Activated T-cell treated with anti-CD3 and anti-CD28 coated beads, Interleukin-2, amount 50 U/mL, for 24 hours (primary cell): ENCODE results near the gene GGTLC1.

ENCODE experiments used
- DNase-seq: peaks from one replicate; pipeline ENCODE4 v3.0.0-alpha.2; 2020
- H3K27ac Mint-ChIP-seq: 2 replicates; pipeline ENCODE4 v1.8.0; 2020; ENCODE audit warnings: mild to moderate bottlenecking, mixed read lengths
- H3K27me3 Mint-ChIP-seq: 2 replicates; pipeline ENCODE4 v1.8.0; 2020; ENCODE audit warnings: mixed read lengths
- H3K36me3 Mint-ChIP-seq: 2 replicates; pipeline ENCODE4 v1.8.0; 2020; ENCODE audit warnings: low read depth, mixed read lengths
- H3K4me1 Mint-ChIP-seq: 2 replicates; pipeline ENCODE4 v1.8.0; 2020; ENCODE audit warnings: low read depth, mixed read lengths
- H3K4me3 Mint-ChIP-seq: 2 replicates; pipeline ENCODE4 v1.8.0; 2020; ENCODE audit warnings: mild to moderate bottlenecking, moderate library complexity, mixed read lengths
- H3K9me3 Mint-ChIP-seq: 2 replicates; pipeline ENCODE4 v1.8.0; 2020; ENCODE audit warnings: mixed read lengths

Gene GGTLC1

DNA sequence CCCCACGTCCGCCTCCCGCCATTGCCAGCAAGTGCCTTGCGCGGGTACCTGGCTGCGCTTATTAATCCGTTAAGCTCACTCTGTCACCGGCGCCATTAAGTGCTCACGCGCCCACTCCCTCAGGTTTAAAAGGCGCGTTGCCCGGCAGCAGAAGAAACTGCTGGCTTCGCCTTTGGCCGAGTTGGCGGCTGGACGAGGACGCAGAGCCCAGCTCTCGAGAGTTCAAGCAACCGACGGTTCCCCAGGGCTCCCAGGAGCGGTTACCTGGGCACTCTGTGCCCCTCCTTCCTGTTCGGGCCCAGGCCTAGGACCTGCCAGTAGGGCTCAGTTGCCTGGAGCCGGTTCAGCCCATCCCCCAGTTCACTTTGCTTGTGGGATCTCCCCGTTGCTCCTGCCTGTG lies at the start of gene GGTLC1:
GGTLC1 (minus strand) TSS at position 219 of the 400 bp plus-strand sequence. CDS start 2,168 bp downstream, outside the sequence.
- DNase-seq, result no peak
- H3K4me3 Mint-ChIP-seq, result no peak within 1 kb of the TSS
- no peaks in the 10 kb centered on the region for H3K9me3 Mint-ChIP-seq
- H3K27ac Mint-ChIP-seq, result no peak within 1 kb of the TSS
- H3K36me3 Mint-ChIP-seq, result no peaks in the 10 kb centered on the region
- H3K4me1 Mint-ChIP-seq, result no peaks in the 10 kb centered on the region
- H3K27me3 Mint-ChIP-seq, result no peaks in the 10 kb centered on the region

DNA sequence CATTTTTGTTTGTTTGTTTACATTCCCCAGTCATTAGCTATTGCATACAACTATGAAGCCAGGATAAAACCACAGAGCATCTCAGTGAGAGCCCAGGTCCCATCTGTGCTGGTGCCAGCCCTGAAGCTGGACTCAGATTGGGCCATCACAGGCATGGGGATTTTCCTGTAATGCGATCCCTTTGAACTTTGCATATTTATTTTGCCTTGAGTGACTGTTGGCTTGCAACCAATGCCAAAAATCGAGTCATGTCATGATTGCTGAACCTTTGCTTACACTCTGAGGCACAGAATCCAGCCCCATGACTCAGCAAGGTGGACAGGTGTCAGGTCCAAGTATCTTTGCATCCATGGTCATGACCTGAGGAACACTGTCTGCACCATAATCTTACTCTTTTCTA lies 46.2 kb upstream of the GGTLC1 start:
- Mint-ChIP-seq H3K27me3 (no peaks in the 10 kb centered on the region), H3K4me3 (no peak overlapping the region), H3K9me3 (no peaks in the 10 kb centered on the region), H3K36me3 (no peaks in the 10 kb centered on the region), H3K27ac (no peak overlapping the region), H3K4me1 (peaks cover 24% of the 10 kb centered on the region)
- no peak for DNase-seq

DNA sequence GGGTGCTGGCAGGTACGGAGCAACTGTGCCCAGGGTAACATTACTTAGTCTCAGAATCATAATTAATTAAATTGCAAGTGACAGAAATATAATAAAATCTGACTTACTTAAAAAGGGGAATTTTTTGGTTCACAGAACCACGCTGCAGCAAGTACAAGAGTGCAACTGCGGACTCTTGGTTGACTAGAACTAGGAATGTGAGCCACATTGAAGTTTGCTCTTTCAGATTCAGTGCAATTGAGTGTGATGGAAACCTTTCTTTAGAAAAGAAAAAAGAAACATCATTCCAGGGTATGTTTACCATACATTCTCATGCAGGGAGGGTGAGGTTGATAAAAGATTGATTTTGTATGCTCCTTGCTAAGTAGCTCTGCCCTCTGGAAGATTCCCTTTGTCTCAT lies 45.0 kb upstream of the GGTLC1 start:
- Mint-ChIP-seq H3K4me3 (no peak overlapping the region), H3K27ac (peak overlapping the region; percentile 58), H3K27me3 (no peaks in the 10 kb centered on the region), H3K36me3 (no peaks in the 10 kb centered on the region), H3K4me1 (peaks cover 27% of the 10 kb centered on the region), H3K9me3 (peaks cover 2% of the 10 kb centered on the region)
- DNase-seq, result no peak

DNA sequence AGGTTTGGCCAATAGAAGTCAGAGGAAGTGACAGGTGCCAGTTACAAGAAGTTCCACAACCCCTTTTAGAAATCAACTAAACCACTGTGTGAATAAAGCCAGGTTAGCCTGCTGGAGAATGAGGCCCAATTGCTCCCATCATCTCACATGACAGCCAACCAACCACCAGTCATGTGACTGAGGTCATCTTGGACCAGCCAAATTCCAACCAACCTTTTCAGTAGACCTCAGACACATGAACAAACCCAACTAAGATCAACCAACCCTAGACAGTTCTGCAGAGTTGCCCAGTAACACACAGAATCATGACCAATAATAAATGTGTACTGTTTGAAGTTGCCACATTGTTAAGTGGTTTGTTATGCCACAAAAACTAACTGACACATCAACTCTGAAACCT lies 44.6 kb upstream of the GGTLC1 start:
- DNase-seq, result no peak
- H3K27ac Mint-ChIP-seq, result peak overlapping the region; percentile 58
- H3K4me3 Mint-ChIP-seq, result no peak overlapping the region
- no peaks in the 10 kb centered on the region for H3K27me3 Mint-ChIP-seq
- peaks cover 2% of the 10 kb centered on the region for H3K9me3 Mint-ChIP-seq
- H3K4me1 Mint-ChIP-seq, result peaks cover 28% of the 10 kb centered on the region
- H3K36me3 Mint-ChIP-seq, result no peaks in the 10 kb centered on the region

DNA sequence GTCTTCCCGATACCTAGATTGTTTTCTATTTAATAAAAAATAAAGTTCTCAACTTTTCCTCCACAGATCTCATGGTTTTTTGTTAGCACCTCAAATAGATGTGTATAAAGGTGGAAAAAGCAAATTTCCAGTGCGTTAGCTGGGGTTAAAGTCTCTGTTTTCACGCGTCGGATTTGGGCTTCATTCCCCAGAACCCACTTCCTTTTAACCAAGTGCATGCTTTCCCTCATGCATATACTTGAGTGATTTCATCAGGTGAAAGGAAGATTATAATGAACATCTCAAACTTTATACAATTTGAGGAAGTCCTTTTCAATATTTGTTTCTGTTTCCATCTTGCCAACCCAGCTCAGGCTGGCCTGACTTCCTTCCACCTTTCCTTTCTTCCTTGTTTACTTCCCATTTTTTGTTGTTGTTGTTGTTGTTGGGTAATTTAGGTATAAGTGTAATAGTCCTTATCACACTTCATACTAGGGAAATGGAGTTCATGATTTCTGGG lies 43.9 kb upstream of the GGTLC1 start:
- peaks cover 2% of the 10 kb centered on the region for H3K36me3 Mint-ChIP-seq
- no peak for DNase-seq
- H3K4me1 Mint-ChIP-seq, result peaks cover 35% of the 10 kb centered on the region
- no peaks in the 10 kb centered on the region for H3K27me3 Mint-ChIP-seq
- H3K9me3 Mint-ChIP-seq, result peaks cover 2% of the 10 kb centered on the region
- no peak overlapping the region for H3K4me3 Mint-ChIP-seq
- peak overlapping the region; percentile 58 for H3K27ac Mint-ChIP-seq

DNA sequence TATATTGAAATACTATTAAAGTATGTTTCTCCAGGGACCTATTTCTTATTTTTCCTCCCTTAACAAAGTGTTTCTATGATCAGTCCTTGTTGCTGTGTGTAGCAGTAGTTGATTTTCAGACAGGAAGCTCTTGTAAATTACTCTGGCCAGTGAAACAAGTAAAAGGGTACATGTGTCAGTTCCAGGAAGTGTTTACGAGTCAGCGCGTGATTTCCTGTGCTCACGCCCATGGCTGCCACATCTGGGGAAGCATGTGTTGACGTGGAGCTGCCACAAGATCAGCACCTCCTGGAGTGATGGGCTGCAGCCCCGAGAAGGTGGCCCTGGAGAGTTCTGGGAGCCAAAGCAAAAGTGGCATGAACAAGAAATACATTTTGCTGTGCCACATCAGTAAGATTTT lies 38.6 kb upstream of the GGTLC1 start:
- H3K9me3 Mint-ChIP-seq, result peaks cover 6% of the 10 kb centered on the region
- peak overlapping the region; percentile 94 for H3K27ac Mint-ChIP-seq
- peak; percentile 76 for DNase-seq
- H3K36me3 Mint-ChIP-seq, result peaks cover 5% of the 10 kb centered on the region
- H3K4me3 Mint-ChIP-seq, result peak overlapping the region; percentile 55
- peaks cover 38% of the 10 kb centered on the region for H3K4me1 Mint-ChIP-seq
- no peaks in the 10 kb centered on the region for H3K27me3 Mint-ChIP-seq

DNA sequence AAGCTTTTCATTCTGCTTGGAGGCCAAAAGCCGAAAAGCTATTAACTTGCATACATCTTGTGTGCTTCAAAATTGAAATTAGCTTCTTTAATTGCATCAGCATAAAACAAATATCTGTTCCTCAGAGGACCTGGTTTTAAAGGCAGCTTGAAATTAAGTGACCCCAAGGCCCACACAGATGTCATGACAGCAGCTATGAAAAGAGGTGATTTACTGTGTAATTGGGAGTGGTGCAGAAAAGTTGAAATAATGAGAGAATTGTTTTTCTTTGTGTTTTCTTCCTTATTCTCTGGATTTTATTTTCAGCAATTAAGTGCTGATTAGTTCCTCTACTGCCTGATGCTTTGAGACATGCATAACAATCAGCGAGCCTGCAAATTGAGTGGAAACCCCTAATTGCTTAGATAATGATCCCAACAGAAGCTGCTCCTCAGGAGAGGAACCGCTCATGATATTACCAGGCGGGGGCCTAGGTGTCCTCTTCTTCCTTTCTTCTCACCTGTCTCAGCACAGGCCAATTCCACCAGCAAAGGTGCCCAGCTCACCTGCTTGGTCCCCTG lies 34.1 kb upstream of the GGTLC1 start:
- Mint-ChIP-seq H3K27ac (no peak overlapping the region), H3K9me3 (peaks cover 3% of the 10 kb centered on the region), H3K27me3 (peaks cover 3% of the 10 kb centered on the region), H3K36me3 (peaks cover 3% of the 10 kb centered on the region), H3K4me1 (peaks cover 29% of the 10 kb centered on the region), H3K4me3 (no peak overlapping the region)
- DNase-seq, result no peak

DNA sequence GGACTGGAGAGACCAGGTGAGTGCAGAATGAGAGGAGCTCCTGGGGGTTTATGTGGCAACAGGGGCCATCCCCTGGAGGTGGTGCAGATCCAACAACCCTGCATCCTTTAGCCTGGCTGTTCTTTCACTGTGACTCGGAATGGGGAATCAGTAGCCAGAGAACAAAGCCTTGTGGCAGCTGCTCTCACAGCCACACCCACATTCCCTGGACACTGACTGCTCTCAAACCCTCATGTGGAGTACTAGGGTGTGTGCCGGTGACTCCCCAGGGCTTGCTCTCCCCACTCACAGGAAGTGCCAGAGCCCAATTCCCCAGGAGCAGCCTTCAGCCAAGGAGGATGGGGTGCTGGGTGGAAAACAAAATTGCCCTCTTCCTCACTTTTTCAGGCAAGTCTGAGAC lies 30.2 kb upstream of the GGTLC1 start:
- Mint-ChIP-seq H3K27ac (no peak overlapping the region), H3K9me3 (no peaks in the 10 kb centered on the region), H3K4me1 (peaks cover 13% of the 10 kb centered on the region), H3K4me3 (no peak overlapping the region), H3K27me3 (peaks cover 5% of the 10 kb centered on the region), H3K36me3 (no peaks in the 10 kb centered on the region)
- no peak for DNase-seq

DNA sequence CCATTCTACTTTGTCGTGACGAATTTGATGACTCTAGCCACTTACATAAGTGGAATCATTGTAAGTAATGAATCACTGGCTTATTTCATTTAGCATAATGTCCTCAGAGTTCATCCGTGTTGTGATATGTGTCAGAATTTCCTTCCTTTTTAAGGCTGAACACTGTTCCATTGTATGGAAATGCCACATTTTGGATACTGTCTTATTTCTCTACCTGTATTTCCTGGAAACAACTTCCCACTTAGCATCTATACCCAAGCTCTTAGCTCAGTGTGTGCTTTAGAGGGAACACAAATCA lies 28.8 kb upstream of the GGTLC1 start:
- Mint-ChIP-seq H3K4me1 (peaks cover 16% of the 10 kb centered on the region), H3K9me3 (no peaks in the 10 kb centered on the region), H3K4me3 (no peak overlapping the region), H3K27ac (peak overlapping the region; percentile 53), H3K27me3 (peaks cover 5% of the 10 kb centered on the region), H3K36me3 (no peaks in the 10 kb centered on the region)
- DNase-seq, result no peak

DNA sequence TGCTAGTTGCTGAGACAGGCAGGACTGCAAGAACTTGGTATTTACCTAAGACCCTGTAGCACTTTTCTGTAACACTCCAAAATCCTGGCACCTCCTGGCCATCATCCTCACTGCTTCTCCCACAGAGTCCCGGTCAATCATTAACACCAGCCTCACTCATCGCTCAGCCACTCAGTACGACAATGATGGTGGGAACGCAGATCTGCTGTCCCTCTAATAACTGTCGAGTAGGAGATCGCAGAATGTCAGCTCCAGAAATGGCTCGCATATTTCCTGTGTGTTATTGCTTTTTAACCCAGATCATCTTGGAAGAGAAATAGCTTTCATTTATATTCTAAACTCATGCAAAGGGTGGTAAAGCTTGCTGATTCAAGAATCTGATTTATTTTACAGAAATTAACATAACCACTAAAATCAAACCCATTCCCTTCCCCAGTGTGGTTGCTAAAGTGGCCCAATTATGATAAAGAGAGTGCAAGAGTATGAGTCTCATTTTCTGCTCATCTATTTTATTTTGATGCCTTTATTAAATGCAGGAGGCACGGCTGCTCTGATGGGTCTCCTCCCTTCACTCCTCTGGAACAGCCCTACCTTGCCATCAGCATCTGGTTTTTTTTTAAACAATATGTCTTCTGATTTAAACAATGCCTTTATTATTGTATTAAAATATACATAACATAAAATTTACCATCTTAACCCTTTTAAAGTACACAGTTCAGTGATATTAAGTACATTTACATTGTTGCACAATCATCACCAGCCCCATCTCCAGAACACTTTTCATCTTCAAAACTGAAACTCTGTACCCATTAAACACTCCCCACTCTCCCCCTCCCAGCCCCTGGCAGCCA lies 28.3 kb upstream of the GGTLC1 start:
- Mint-ChIP-seq H3K36me3 (no peaks in the 10 kb centered on the region), H3K4me1 (peaks cover 17% of the 10 kb centered on the region), H3K4me3 (no peak overlapping the region), H3K27ac (no peak overlapping the region), H3K9me3 (no peaks in the 10 kb centered on the region), H3K27me3 (peaks cover 5% of the 10 kb centered on the region)
- DNase-seq, result no peak

DNA sequence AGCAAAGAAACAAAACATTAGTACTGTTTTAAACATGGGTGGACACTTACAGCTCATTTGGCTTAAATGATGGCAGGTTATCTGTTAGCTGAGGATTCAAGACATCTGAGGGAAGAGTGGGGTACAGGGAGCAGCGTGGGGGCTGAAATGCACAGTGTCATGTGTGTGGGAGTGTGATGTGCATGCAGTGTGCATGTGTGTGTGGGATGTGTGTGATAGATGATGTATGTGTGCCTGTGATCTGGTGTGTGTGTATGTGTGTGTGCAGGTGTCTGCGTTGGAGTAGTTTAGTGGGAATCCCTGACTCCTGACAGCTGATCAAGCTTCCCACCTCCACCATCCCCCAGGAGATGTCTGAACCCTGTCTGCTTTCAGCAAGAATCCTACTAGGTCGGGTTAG lies 25.4 kb upstream of the GGTLC1 start:
- Mint-ChIP-seq H3K27me3 (peaks cover 5% of the 10 kb centered on the region), H3K4me3 (no peak overlapping the region), H3K27ac (no peak overlapping the region), H3K4me1 (peaks cover 23% of the 10 kb centered on the region), H3K36me3 (no peaks in the 10 kb centered on the region), H3K9me3 (no peaks in the 10 kb centered on the region)
- no peak for DNase-seq

DNA sequence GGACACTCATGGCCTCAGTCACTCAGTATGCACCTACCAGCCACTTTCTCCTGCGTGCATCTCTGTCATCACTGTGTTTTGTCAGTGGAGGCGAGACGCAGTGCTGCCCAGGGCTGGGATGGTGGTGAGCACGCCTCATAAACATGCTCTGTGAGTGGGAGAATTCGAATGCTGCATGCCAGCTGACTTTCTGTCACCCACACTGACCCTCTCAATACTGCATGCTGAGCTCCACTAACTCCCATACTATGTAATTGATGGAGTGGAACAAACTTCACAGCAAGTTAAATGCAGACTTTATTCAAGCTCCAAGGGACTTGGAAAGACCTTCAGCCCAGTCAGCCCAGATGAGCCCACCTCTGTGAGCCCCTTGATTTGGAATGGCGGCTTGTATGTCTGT lies 22.7 kb upstream of the GGTLC1 start:
- no peak for DNase-seq
- Mint-ChIP-seq H3K9me3 (no peaks in the 10 kb centered on the region), H3K27ac (no peak overlapping the region), H3K4me1 (peaks cover 10% of the 10 kb centered on the region), H3K27me3 (no peaks in the 10 kb centered on the region), H3K4me3 (no peak overlapping the region), H3K36me3 (no peaks in the 10 kb centered on the region)

DNA sequence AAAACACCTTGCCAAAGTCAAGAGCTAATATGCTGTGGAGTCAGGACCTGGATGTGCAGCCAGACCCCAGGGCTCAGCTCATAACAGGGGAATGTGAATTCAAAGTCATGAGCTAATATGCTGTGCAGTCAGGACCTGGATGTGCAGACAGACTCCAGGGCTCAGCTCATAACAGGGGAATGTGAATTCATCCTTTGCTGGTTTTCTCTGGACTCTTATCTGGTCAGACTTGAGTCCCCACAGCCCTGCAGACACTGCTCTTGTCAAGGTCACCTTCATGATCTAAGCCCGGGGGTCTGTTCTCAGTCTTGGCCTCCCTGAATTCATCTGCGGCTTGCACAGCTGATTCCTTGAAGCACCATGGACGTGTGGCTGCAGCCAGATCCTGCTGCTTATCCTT lies 19.2 kb upstream of the GGTLC1 start:
- Mint-ChIP-seq H3K4me3 (no peak overlapping the region), H3K36me3 (no peaks in the 10 kb centered on the region), H3K4me1 (peaks cover 8% of the 10 kb centered on the region), H3K27me3 (no peaks in the 10 kb centered on the region), H3K9me3 (no peaks in the 10 kb centered on the region), H3K27ac (no peak overlapping the region)
- no peak for DNase-seq

DNA sequence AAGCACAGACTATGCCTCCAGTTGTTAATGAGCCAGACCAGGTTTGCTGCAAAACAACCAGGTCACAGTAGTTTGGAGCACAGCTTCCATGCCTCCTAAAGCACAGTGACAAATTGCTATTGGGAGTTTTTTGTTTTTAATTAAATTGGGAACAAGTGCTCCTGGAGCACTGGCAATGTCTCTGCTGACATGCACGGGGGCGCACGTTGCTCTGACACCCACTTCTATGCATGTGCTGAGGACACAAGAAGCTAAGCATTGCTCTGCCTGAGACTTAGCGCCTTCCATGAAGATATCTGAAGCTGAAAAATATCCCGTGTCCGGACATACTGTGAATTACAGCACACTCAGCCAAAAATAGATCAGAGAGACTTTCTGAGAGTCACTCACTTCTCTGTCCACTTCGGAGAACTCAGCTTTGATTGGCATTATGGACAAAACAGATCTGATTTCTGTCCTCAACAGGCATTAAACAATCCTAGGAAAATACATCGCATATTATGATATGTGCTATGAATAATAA lies 18.6 kb upstream of the GGTLC1 start:
- H3K36me3 Mint-ChIP-seq, result no peaks in the 10 kb centered on the region
- H3K4me3 Mint-ChIP-seq, result no peak overlapping the region
- no peaks in the 10 kb centered on the region for H3K9me3 Mint-ChIP-seq
- H3K4me1 Mint-ChIP-seq, result peaks cover 7% of the 10 kb centered on the region
- H3K27me3 Mint-ChIP-seq, result no peaks in the 10 kb centered on the region
- no peak for DNase-seq
- no peak overlapping the region for H3K27ac Mint-ChIP-seq

DNA sequence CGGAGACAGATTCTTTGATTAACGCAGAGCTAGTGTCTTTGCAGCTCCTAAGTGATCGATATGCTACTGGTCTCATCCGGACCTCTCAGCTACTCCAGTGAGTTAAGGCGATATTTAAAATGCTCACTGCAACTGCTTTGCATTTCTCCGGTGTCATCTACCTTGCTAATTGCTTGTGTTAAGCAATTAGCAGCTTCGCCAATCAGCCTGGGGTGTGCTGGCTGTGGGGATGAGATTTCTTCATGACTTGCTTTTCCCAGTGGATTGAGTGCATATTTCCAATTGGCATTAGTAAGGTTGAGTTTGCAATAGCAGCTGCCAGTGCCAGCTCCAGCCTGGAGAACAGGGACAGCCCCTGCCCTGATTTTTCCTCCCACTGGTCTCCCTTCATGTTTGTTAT lies 18.0 kb upstream of the GGTLC1 start:
- Mint-ChIP-seq H3K9me3 (no peaks in the 10 kb centered on the region), H3K27me3 (no peaks in the 10 kb centered on the region), H3K4me1 (peaks cover 4% of the 10 kb centered on the region), H3K36me3 (no peaks in the 10 kb centered on the region), H3K27ac (no peak overlapping the region), H3K4me3 (no peak overlapping the region)
- DNase-seq, result no peak
